Neural progenitor cell (in vitro differentiated cells): ENCODE measurements around the gene PTPRN2.

Experiments used
- EZH2 ChIP-seq: fragments of 200-600 bp; sonication (generic); IDR thresholded peaks from 2 replicates; pipeline ENCODE4 v1.6.1; 2017; ENCODE audit warnings: antibody characterized with exemption, mild to moderate bottlenecking, moderate library complexity
- TF ChIP-seq, protein P1 (sequence below): fragments of 200-600 bp; sonication (generic); IDR thresholded peaks from 2 replicates; pipeline ENCODE4 v1.5.1; 2017; ENCODE audit warnings: antibody characterized with exemption, mild to moderate bottlenecking

DNA sequence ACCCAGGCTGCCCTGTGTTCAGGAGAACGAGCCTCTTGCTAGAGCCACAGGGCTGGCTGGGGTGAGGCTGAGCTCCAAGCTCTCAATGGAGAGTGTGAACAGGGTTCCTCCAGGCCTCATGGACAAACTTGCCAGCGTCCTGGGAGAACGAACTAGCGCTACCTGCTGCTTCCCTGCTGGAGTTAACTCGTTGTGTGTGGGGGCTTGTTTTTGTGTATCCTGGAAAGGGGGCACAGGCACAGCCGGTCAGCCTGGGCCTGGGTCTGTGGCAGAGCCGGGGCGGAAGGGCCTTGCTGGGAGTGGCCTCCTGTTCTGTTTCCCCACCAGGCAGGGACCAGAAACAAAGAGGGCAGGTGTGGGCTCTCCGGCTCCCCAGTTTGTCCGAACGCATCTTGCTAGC is 991.6 kb downstream of the PTPRN2 start:
- TF ChIP-seq EZH2: no peak
- TF ChIP-seq, protein P1, sequence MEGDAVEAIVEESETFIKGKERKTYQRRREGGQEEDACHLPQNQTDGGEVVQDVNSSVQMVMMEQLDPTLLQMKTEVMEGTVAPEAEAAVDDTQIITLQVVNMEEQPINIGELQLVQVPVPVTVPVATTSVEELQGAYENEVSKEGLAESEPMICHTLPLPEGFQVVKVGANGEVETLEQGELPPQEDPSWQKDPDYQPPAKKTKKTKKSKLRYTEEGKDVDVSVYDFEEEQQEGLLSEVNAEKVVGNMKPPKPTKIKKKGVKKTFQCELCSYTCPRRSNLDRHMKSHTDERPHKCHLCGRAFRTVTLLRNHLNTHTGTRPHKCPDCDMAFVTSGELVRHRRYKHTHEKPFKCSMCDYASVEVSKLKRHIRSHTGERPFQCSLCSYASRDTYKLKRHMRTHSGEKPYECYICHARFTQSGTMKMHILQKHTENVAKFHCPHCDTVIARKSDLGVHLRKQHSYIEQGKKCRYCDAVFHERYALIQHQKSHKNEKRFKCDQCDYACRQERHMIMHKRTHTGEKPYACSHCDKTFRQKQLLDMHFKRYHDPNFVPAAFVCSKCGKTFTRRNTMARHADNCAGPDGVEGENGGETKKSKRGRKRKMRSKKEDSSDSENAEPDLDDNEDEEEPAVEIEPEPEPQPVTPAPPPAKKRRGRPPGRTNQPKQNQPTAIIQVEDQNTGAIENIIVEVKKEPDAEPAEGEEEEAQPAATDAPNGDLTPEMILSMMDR: no peak
